ENCODE results near the gene ZNF408. TPM values are rescaled to one million over a fixed set of nuclear protein-coding genes. Genes with fewer than 3 reads are reported as not detected.

The ZNF408 gene
- total and polyA plus RNA-seq, 2 donors (not counting 3 experiments of a cell fraction or from before 2014, with no cell fraction given) = 7.8 to 10.9 TPM

DNA sequence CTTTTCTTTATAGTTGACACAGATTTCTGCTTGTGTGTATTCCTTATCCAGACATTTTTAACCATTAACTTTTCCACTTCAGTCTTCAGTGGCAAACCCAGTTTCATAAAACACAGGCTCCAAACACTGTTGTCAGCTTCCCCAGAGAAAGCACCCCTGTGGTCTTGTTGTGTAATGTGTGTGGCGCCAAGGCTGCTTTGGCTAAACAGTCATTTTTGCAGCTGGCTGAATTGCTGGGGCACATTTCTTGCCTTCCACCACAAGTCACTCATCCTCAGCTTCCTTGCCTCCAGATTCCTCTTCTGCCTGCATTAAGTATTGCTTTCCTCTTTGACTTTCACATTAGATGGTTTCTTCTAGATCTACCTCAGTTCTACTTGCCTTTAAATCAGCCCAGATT, 40.9 kb upstream of the ZNF408 start:
- H3K36me3 ChIP-seq (ENCODE audit: control insufficient read depth in 2 of 2, extremely low read depth in 1 of 2, insufficient read depth in 2 of 2, low read length in 2 of 2) = peaks cover 12 to 25% of the 10 kb centered on the region in 2 experiments
- no TSS peak for BruUV-seq (replicated peaks)
- POLR2A ChIA-PET = interaction anchor here (0.7 kb wide), 1 partner anchor 17 kb away, joined by 5 read pairs; no protein-coding TSS in a partner anchor
- no peak overlapping the region for H3K9ac ChIP-seq (replicated peaks; ENCODE audit: extremely low read depth, insufficient read depth, low read length)
- no peaks in the 10 kb centered on the region for H3K27me3 ChIP-seq (ENCODE audit: control insufficient read depth in 2 of 2, insufficient read depth in 2 of 2, low read length in 2 of 2)
- no peak overlapping the region for H3K27ac ChIP-seq (ENCODE audit: insufficient read depth, low read depth, low read length)
- dilution Hi-C loops (cut with MboI; ENCODE audit: extremely low pct_ligation_motif_present, low sequenced_read_pairs) (no loop called here), intact Hi-C loops (cut with micrococcal nuclease) (no loop called here)
- H3K4me3 ChIP-seq (replicated peaks in 1 of 3; ENCODE audit: insufficient read depth in 1 of 3, low read depth in 1 of 3, low read length in 3 of 3) = no peak overlapping the region
- TF ChIP-seq JUN (IDR thresholded peaks at IDR 0.05; ENCODE audit: borderline replicate concordance, insufficient read depth, insufficient read length, low read depth) (no peak), MYC (IDR thresholded peaks at IDR 0.05; ENCODE audit: low read depth, low read length) (no peak), POLR2A (IDR thresholded peaks at IDR 0.05; ENCODE audit: low read depth, low read length) (no peak), GATA2 (IDR thresholded peaks at IDR 0.05; ENCODE audit: insufficient read depth, insufficient read length, low read depth, low read length) (no peak), POLR2AphosphoS5 (IDR thresholded peaks at IDR 0.05; ENCODE audit: insufficient read depth, low read depth, low read length) (no peak), FOS (IDR thresholded peaks at IDR 0.05; ENCODE audit: borderline replicate concordance, insufficient read depth, low read length) (no peak), EZH2 (IDR thresholded peaks at IDR 0.05; ENCODE audit: borderline replicate concordance, low read depth, low read length, severe bottlenecking) (no peak)
- TF ChIP-seq, protein P1, sequence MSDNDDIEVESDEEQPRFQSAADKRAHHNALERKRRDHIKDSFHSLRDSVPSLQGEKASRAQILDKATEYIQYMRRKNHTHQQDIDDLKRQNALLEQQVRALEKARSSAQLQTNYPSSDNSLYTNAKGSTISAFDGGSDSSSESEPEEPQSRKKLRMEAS (IDR thresholded peaks at IDR 0.05; ENCODE audit: insufficient read depth, insufficient read length) = no peak
- TF ChIP-seq, protein P2, sequence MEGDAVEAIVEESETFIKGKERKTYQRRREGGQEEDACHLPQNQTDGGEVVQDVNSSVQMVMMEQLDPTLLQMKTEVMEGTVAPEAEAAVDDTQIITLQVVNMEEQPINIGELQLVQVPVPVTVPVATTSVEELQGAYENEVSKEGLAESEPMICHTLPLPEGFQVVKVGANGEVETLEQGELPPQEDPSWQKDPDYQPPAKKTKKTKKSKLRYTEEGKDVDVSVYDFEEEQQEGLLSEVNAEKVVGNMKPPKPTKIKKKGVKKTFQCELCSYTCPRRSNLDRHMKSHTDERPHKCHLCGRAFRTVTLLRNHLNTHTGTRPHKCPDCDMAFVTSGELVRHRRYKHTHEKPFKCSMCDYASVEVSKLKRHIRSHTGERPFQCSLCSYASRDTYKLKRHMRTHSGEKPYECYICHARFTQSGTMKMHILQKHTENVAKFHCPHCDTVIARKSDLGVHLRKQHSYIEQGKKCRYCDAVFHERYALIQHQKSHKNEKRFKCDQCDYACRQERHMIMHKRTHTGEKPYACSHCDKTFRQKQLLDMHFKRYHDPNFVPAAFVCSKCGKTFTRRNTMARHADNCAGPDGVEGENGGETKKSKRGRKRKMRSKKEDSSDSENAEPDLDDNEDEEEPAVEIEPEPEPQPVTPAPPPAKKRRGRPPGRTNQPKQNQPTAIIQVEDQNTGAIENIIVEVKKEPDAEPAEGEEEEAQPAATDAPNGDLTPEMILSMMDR (IDR thresholded peaks at IDR 0.05; ENCODE audit: extremely low read depth in 1 of 2, insufficient read depth in 1 of 2, low read depth in 1 of 2, low read length in 2 of 2) = no peak
- H3K79me2 ChIP-seq (ENCODE audit: control insufficient read depth, insufficient read depth, low read length) = no peaks in the 10 kb centered on the region
- no peaks in the 10 kb centered on the region for H3K9me3 ChIP-seq (replicated peaks; ENCODE audit: control insufficient read depth, insufficient read depth, low read length)
- no peak overlapping the region for H3K4me2 ChIP-seq (ENCODE audit: insufficient read depth, low read length)
- CTCF ChIA-PET = interaction anchor here (0.6 to 1.4 kb wide), 5 partner anchors 10 to 48 kb away, joined by 3 to 6 read pairs (median 3); no protein-coding TSS in a partner anchor
- no peaks in the 10 kb centered on the region for H3K9me1 ChIP-seq (replicated peaks; ENCODE audit: control insufficient read depth, extremely low read depth, insufficient read depth, low read length)
- no peaks in the 10 kb centered on the region for H4K20me1 ChIP-seq (replicated peaks; ENCODE audit: control insufficient read depth, extremely low read depth, insufficient read depth, low read length)
- peak; percentile 55 for FAIRE-seq
- peaks cover 14% of the 10 kb centered on the region for H3K4me1 ChIP-seq (ENCODE audit: control insufficient read depth, extremely low read depth, insufficient read depth, low read length)
- no peak overlapping the region for H2AFZ ChIP-seq (ENCODE audit: low read depth, low read length)
- DNase-seq (ENCODE audit: low read depth, low spot score) = no peak

Data from endothelial cell of umbilical vein (primary cell).